A172 (cell line): ENCODE data around the gene RXFP4. TPM values are rescaled to one million over a fixed set of nuclear protein-coding genes. Genes with fewer than 3 reads are reported as not detected.
A peak's percentile ranks its signal among the peaks of the same experiment; 100 is the strongest.
"Not testable (repeated sequence)": the region's sequence is repeated elsewhere in the genome, so short reads cannot be mapped to it uniquely, and the experiment has no call there.

ENCODE experiments used
- DNase-seq: peaks from one replicate; pipeline ENCODE4 v3.0.0-alpha.2; 2015; ENCODE audit warnings: low spot score
- total RNA-seq: library from RNA; depleted of rRNA; stranded (reverse); fragments of >200 nt; shearing (Covaris generic); gene quantifications from 2 replicates; pipeline ENCODE4 v1.2.3, GENCODE V29; 2014; rRNA removed

The RXFP4 gene
- not detected in 2 replicates for total RNA-seq

GRCh38 chr1:155940993-155941844, at the start of gene RXFP4:
Gene RXFP4 (plus strand): TSS chr1:155941638. CDS start chr1:155941710, 72 bp downstream.
- DNase-seq: peak; percentile 87

GRCh38 chr1:155892796-155893195, 48.6 kb upstream of the RXFP4 start:
- DNase-seq: peak; percentile 94

DNA sequence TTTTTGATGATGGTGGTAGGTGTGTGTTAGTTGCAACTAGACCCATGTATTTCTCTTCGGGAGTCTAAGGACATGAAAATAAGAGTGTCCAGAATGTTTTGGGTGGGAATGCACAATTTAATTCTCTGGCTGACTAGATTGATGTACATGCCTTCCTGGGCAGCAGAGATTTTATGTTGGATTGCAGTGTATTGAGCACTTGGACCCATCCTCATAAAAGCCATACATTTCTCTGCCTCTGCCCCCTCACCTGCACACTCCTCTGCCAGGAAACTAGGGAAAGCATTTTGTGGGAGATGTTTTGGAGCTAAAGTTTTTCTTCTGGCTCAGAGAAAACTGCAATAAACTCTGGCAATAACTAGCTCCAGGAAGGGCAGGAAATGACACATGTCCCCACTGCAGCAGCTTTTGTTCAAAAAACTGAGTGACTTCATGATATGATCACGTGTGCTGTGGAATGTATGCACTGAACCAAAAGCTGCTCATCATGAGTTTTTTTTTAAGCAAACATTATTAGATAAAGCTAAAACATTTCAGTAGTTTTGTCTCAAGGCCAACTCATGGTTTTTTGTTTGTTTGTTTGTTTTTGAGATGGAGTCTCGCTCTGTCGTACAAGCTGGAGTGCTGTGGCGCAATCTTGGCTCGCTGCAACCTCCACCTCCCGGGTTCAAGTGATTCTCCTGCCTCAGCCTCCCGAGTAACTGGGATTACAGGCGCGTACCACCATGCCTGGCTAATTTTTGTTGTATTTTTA, 47.9 kb upstream of the RXFP4 start:
- DNase-seq: peak; percentile 98

DNA sequence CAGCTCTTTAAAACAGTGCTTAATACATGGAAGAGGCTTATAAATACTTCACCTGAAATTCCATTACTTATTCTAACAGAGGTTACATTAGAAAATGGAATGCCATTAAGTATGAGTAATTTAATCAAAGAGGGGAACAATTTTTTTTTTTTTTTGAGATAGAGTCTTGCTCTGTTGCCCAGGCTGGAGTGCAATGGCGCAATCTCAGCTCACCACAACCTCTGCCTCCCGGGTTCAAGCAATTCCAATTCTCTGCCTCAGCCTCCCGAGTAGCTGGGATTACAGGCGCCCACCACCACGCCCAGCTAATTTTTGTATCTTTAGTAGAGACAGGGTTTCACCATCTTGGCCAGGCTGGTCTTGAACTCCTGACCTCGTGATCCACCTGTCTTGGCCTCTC, 45.8 kb upstream of the RXFP4 start:
- DNase-seq: not testable (repeated sequence)

GRCh38 chr1:155896476-155896875, 45.0 kb upstream of the RXFP4 start:
- DNase-seq: not testable (repeated sequence)

DNA sequence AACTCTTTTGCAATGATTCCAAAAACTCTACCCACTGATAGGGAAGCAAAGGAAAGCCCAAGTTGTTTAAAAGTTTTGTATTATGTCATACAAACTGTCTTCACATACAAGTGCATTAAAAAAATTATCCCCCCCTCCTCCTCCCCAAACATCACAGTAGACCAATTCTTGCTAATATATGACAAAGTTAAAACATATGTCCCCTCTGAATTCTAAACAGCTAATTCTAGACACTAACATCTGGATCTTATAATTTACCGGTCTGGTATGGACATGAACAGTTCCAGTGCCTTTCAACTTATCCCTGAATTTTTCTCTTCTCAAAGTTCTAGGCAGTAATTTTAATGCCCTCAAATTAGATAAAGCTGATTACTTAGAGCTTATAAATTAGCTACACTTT, 43.7 kb upstream of the RXFP4 start:
- DNase-seq: no peak

GRCh38 chr1:155898888-155899287, 42.5 kb upstream of the RXFP4 start:
- DNase-seq: no peak

DNA sequence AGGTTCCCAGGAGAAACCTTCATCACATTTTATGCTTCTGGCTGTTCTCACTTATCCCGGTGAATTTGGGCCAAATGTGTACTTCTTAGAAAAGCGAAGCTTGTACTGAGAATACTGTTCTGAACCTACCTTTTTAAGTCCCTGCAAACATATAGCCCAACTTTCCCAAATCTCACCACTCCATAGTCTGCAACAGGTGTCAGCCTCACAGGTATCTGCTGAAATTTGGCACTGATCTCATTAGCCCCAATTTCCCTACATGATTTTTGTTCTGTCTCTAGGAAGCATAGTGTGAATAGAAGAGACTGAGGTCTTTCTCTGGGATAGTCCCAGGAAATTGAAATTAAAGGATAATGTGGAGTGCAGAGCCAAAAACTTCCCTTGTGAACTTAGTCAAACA, 41.8 kb upstream of the RXFP4 start:
- DNase-seq: no peak

DNA sequence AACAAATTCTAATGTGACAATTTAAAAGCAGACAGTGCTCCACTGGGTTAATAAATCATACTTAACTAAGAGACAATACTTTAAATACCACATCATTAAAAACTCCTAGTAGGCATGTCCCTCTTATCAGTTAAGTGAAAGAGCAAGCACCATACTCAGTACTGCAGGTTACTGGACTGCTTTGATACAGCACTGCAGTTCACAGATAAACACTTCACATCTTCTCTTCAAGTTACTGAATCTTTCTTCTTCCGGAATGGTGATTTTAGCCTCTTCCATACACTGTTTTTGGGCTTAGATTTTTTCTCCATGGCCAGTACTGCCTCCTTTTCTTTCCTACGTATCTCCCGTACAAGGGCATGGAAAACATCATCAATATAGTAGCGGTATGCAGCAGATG, 41.3 kb upstream of the RXFP4 start:
- no peak for DNase-seq

- no peak for DNase-seq
Observed at GRCh38 chr1:155904261-155904660, 37.2 kb upstream of the RXFP4 start.

DNA sequence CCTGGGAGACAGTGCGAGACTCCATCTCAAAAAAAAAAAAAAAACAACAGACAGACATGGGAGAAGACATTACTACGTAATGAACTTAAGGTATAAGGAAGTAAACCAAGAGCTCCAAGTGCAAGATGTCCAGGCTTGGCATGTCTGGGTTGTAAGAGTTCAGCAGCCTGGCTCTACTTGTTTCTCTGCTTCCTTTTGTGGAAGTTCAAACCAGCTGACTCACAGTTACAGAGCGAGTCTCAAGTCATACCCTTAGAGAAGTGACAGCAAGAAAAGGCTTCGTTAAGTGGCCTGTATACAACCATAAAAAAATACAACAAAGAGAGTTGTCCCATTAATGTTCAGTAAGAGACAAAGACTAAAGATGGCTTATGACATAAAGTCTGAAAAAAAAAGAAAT, 31.5 kb upstream of the RXFP4 start:
- DNase-seq: peak; percentile 70

DNA sequence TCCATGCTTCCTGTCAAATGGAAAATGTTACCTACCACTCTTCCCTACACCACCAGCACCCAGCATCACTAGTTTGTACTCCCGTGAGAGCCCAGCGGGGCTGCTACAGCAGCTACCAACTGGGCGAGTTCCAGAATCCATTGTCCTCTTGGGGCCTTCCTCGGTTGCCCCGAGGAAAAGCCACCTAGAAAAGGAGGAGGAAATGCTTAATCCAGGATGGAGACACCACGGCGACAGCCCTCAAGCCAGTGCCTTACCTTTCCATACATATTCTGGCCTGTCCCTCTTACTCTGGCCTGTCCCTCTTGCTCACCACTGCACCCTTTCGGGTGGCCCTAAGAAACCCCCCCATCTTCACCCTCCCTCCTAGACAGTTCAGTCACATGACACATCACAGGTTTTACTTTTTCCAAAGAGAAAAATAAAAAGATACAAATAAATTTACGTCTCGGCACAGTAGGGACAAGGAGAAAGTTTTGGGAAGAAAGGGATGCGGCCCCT, 30.8 kb upstream of the RXFP4 start:
- peak; percentile 83 for DNase-seq

DNA sequence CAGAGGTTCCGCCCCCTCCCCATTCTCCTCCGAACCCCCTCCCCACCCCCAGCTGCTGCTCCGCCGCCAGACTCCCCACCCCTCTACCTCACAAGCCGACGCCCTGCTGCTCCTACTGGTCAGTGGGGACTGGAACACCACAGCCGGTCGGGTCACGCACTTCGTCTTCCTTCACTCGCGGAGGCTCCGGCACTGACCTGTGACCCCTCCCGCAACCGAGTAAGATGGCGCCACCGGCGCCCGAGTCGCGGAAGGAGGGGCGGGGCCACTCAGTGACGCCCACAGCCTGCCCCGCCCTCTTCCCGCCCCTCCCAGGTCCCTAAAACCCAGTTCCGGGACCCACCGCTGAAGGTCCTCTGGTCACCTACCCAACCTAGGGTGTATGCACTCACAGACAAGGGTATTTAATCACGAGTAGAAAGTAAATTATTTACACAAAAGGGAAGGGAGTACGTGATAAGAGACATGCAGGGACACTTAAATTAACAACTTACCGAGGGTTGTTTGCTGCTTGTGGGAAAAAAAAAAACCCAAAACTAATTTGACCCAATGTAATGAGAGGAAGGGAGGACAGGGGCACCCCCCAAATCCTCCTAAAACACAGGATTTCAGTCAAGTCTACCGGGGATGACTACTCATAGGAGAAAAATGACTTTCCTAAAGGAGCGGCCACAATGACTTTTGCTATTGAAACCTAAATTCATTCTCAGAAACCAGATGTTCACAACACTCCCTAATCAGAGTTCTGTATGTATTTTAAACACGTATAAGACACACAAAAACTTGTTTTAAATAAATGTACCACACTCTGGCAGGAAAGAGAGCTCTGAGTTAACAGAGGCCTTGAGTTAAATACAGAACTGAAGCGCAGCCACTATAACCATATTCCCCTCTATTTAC, 30.0 kb upstream of the RXFP4 start, which contains the start of gene RIT1:
TSS of gene RIT1 (minus strand) at position 194 of the 900 bp plus-strand sequence. CDS start 588 bp downstream, outside the sequence.
- peak; percentile 88 for DNase-seq

GRCh38 chr1:155912056-155912536, 29.3 kb upstream of the RXFP4 start:
- DNase-seq: no peak

GRCh38 chr1:155913969-155914757, 27.3 kb upstream of the RXFP4 start:
- no peak for DNase-seq

DNA sequence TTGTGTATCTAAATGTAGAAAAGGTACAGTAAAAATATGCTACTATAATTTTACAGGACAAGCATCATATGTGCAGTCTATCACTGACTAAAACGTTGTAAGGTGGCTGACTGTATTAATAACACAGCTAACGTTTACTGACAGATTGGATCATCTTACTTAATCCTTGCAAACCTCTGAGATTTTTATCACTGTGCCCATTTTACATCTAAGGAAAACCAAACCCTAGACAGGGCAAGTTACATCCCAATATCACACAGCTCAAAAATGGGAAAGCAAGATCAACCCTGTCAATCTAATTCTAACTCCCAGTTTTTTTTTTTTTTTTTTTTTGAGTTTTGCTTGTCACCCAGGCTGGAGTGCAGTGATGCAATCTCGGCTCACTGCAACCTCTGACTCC, 22.8 kb upstream of the RXFP4 start:
- DNase-seq: no peak

DNA sequence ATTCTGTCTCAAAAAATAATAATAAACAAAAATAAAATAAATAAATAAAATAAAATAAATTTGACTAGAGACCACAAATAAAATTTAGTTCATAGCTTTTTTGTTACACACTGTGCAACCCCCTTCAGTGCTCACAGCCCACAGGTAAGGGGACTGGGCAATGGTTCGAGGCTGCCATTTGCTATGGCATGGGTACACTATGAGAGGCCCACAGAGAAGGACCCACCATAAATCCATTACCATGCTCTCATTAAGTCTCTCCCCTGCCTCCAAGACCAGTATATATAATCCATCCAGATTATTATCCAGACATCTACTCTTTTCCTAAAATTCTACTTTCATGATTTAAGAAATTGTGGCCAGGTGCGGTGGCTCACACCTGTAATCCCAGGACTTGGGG, 21.6 kb upstream of the RXFP4 start:
- no peak for DNase-seq

DNA sequence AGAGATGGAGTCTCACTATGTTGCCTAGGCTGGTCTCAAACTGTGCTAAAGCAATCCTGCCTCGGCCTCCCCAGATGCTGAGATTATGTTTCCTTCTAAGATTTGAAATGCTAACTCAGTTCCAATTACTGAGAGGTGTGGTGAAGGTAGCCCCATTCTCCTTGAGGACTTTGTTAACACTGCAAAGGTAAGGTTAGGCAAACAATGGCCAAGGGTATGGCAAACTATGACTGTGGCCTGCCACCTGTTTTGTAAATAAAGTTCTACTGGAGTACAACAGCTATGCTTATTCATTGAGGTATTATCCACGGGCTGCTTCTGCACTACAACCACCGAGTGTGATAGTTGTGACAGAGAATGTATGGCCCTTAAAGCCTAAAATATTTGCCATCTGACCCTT, 20.7 kb upstream of the RXFP4 start:
- DNase-seq: no peak

DNA sequence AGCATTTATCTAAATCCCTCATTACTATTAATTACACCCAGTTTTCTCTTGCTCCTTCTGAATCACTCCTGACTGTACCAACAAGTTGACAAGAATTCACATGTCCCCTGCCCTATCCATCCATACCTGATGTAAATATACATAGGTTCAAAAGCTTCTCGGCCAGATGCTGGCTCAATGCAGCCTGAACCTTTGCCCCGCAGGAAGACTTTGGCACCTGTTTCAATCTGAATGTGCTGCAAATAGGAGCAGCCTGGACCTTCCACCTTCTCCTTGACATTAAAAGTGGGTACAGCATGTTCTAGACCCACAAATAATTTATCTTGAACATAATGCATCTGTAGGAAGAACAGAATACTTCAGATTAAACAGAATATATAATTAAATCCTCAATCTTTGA, 15.9 kb upstream of the RXFP4 start:
- no peak for DNase-seq

DNA sequence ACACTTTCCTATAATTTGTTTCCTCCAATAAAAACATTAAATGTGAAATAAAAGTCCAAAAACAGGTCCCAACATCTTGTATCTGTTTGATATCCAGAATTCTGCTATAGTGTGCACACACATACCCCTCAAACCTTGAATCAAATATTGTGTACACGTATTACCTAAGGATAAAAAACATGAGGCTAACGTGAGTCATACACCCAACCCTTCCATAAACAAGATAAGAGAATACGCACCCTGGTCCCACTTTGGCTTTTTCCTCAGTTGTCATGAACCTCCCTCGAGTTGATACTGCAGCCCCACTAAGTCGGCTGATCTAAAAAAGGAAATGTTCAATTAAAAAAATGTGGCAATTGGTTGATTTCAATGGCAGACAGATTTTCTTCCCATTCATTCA, 12.4 kb upstream of the RXFP4 start:
- DNase-seq: peak; percentile 78

GRCh38 chr1:155930725-155931124, 10.7 kb upstream of the RXFP4 start:
- DNase-seq: not testable (repeated sequence)
